Measurements from ENCODE around the gene MUCL3.
"Not testable (repeated sequence)": the region's sequence is repeated elsewhere in the genome, so short reads cannot be mapped to it uniquely, and the experiment has no call there.

Gene MUCL3

GRCh38 chr6:30979690-30980089 is 38.9 kb downstream of the MUCL3 start:
- DNase-seq (ENCODE audit: low read depth): no peak

- peak; percentile 6 for DNase-seq (ENCODE audit: low read depth)
Observed at GRCh38 chr6:30981942-30982772, 41.4 kb downstream of the MUCL3 start.

GRCh38 chr6:30983439-30983838 is 42.7 kb downstream of the MUCL3 start, which contains the start of gene MUC21:
TSS of gene MUC21 (plus strand) at chr6:30983718. CDS start at chr6:30983959, 241 bp downstream.
- DNase-seq (ENCODE audit: low read depth): no peak

GRCh38 chr6:30985490-30985889 is 44.7 kb downstream of the MUCL3 start:
- DNase-seq (ENCODE audit: low read depth): no peak

- DNase-seq (ENCODE audit: low read depth): no peak
Observed at GRCh38 chr6:30987304-30987703, 46.5 kb downstream of the MUCL3 start.

- no peak for DNase-seq (ENCODE audit: low read depth)
Observed at GRCh38 chr6:30988209-30988825, 47.5 kb downstream of the MUCL3 start.

GRCh38 chr6:30990422-30991086 is 49.8 kb downstream of the MUCL3 start:
- no peak for DNase-seq (ENCODE audit: low read depth)

GRCh38 chr6:30991891-30992290 is 51.1 kb downstream of the MUCL3 start:
- DNase-seq (ENCODE audit: low read depth): no peak

- no peak for DNase-seq (ENCODE audit: low read depth)
Observed at GRCh38 chr6:30997301-30997700, 56.5 kb downstream of the MUCL3 start.

GRCh38 chr6:30998785-30999184 is 58.0 kb downstream of the MUCL3 start:
- DNase-seq (ENCODE audit: low read depth): no peak

- not testable (repeated sequence) for DNase-seq (ENCODE audit: low read depth)
Observed at GRCh38 chr6:31000067-31000860, 59.5 kb downstream of the MUCL3 start.

GRCh38 chr6:31001281-31001888 is 60.6 kb downstream of the MUCL3 start:
- DNase-seq (ENCODE audit: low read depth): no peak

GRCh38 chr6:31002471-31002870 is 61.7 kb downstream of the MUCL3 start:
- no peak for DNase-seq (ENCODE audit: low read depth)
